ENCODE data around the gene OSTC.
"Not testable (repeated sequence)": the region's sequence is repeated elsewhere in the genome, so short reads cannot be mapped to it uniquely, and the experiment has no call there.

OSTC gene

DNA sequence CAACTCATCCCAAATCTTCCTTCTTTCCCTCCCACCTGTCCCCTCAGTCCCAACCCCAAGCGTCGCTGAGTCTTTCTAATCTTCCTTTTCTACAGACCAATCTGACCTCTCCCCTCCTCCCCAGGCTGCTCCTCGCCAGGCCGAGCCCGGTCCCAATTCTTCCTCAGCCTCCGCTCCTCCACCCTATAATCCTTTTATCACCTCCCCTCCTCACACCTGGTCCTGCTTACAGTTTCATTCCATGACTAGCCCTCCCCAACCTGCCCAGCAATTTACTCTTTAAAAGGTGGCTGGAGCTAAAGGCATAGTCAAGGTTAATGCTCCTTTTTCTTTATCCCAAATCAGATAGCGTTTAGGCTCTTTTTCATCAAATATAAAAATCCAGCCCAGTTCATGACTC, 60.2 kb downstream of the OSTC start:
- in situ Hi-C loops (cut with MboI; ENCODE audit: low sequenced_read_pairs), result not testable (repeated sequence)

DNA sequence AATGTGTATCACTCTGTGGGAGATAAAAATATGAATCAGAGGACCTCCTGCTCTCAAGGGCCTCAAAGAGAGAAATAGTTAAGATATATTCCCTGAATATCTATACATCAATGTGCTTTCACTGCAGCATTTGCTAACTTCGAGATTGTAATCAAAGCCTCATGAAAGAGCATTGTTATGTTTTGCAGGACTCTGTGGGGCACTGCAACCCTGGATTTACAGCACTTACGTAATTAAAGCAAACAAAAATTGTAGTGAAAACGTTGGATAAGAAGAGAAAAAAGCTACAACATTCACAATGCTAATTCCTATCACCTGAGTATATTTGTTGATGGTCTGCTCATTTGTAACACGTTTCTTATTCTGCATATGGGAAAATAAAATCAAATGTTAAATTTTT, 64.5 kb downstream of the OSTC start:
- in situ Hi-C loops (cut with MboI; ENCODE audit: low sequenced_read_pairs), result no loop called here

DNA sequence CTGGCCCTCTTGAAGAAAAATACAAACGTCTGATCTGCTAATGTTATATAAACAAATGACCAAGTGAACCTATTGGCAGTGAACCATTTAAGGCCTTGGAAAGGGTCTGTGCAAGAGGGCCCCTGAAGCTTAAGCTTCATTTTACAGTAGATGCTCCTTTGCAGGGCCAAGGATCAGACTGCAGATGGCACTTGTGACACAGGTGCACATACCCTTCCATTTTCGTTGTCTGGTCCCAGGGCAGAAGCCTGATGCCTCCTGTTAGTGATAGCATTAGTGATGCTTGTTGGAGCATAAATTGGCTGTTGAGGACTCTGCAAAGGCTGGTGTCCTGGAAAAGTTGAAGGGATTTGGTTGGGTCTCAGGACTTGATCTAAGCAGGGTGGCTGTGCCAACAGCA, 65.9 kb downstream of the OSTC start:
- in situ Hi-C loops (cut with MboI; ENCODE audit: low sequenced_read_pairs), result no loop called here

DNA sequence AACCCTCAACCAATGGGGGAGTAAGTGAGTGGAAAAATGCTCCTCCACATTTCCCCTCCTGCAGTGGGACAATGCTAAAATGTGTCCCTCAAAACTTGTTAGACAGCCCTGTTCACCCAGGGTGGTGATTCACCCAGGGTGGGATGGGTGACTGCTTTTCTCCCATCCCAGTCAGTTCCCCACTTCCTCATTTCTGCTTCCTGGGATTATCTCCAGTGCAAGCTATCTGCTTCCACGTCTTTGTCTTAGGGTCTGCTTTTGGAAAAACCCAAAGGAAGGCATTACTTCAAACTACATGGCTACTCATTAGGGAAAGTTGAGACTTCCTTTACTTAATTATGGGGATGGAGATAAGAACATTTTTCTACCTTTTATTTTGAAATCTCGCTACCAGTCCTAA, 67.0 kb downstream of the OSTC start:
- in situ Hi-C loops (cut with MboI; ENCODE audit: low sequenced_read_pairs), result no loop called here

Measured in hTERT RPE-1 (cell line).